Measurements from ENCODE around the gene ARMC6.

DNA sequence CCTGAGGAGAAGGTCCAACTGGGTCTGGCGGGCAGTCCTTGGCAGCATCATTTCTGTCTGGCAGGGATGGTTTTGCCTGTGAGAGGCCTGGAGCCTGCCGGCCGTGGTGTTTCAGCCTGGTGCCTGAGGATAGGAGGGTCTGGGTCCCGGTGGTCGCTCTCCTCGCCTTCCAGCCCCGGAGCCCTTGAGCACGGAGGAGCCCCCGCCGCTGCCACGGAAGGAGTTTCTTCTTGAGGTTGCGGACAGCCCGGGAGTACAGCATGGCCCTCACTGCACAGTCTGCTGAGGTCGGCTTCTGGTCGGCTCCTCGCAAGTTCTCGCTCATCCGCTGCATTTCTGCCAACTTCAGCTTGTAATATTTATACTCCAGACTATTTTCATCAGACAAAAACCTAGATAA is 23.5 kb upstream of the ARMC6 start:
- no peak for TF ChIP-seq CC2D1A (CRISPR knock-in tag; IDR thresholded peaks at IDR 0.05)
- no peak for TF ChIP-seq PTBP1 (IDR thresholded peaks at IDR 0.05; ENCODE audit: low read depth, low read length, poor library complexity, severe bottlenecking)
- TF ChIP-seq, protein P1, sequence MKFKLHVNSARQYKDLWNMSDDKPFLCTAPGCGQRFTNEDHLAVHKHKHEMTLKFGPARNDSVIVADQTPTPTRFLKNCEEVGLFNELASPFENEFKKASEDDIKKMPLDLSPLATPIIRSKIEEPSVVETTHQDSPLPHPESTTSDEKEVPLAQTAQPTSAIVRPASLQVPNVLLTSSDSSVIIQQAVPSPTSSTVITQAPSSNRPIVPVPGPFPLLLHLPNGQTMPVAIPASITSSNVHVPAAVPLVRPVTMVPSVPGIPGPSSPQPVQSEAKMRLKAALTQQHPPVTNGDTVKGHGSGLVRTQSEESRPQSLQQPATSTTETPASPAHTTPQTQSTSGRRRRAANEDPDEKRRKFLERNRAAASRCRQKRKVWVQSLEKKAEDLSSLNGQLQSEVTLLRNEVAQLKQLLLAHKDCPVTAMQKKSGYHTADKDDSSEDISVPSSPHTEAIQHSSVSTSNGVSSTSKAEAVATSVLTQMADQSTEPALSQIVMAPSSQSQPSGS (CRISPR knock-in tag; IDR thresholded peaks at IDR 0.05) = no peak
- TF ChIP-seq ZFYVE20 (CRISPR knock-in tag; IDR thresholded peaks at IDR 0.05; ENCODE audit: borderline replicate concordance, low read depth) = no peak
- no peak for TF ChIP-seq GATAD2A (CRISPR knock-in tag; IDR thresholded peaks at IDR 0.05)
- TF ChIP-seq, protein P2, sequence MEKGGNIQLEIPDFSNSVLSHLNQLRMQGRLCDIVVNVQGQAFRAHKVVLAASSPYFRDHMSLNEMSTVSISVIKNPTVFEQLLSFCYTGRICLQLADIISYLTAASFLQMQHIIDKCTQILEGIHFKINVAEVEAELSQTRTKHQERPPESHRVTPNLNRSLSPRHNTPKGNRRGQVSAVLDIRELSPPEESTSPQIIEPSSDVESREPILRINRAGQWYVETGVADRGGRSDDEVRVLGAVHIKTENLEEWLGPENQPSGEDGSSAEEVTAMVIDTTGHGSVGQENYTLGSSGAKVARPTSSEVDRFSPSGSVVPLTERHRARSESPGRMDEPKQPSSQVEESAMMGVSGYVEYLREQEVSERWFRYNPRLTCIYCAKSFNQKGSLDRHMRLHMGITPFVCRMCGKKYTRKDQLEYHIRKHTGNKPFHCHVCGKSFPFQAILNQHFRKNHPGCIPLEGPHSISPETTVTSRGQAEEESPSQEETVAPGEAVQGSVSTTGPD (CRISPR knock-in tag; IDR thresholded peaks at IDR 0.05) = no peak
- TF ChIP-seq BRCA1 (CRISPR knock-in tag; IDR thresholded peaks at IDR 0.05) = no peak
- no peak for TF ChIP-seq MTF1 (CRISPR knock-in tag; IDR thresholded peaks at IDR 0.05)
- TF ChIP-seq, protein P3, sequence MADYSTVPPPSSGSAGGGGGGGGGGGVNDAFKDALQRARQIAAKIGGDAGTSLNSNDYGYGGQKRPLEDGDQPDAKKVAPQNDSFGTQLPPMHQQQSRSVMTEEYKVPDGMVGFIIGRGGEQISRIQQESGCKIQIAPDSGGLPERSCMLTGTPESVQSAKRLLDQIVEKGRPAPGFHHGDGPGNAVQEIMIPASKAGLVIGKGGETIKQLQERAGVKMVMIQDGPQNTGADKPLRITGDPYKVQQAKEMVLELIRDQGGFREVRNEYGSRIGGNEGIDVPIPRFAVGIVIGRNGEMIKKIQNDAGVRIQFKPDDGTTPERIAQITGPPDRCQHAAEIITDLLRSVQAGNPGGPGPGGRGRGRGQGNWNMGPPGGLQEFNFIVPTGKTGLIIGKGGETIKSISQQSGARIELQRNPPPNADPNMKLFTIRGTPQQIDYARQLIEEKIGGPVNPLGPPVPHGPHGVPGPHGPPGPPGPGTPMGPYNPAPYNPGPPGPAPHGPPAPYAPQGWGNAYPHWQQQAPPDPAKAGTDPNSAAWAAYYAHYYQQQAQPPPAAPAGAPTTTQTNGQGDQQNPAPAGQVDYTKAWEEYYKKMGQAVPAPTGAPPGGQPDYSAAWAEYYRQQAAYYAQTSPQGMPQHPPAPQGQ (CRISPR knock-in tag; IDR thresholded peaks at IDR 0.05; ENCODE audit: borderline replicate concordance) = no peak
- no peak for TF ChIP-seq EZH2 (conservative IDR thresholded peaks at IDR 0.05; ENCODE audit: low read depth, low read length)
- no peak for TF ChIP-seq POLR2AphosphoS5 (IDR thresholded peaks at IDR 0.05; ENCODE audit: low read depth, low read length)
- TF ChIP-seq ZNF75D (CRISPR knock-in tag; IDR thresholded peaks at IDR 0.05; ENCODE audit: borderline replicate concordance) = no peak
- TF ChIP-seq, protein P4, sequence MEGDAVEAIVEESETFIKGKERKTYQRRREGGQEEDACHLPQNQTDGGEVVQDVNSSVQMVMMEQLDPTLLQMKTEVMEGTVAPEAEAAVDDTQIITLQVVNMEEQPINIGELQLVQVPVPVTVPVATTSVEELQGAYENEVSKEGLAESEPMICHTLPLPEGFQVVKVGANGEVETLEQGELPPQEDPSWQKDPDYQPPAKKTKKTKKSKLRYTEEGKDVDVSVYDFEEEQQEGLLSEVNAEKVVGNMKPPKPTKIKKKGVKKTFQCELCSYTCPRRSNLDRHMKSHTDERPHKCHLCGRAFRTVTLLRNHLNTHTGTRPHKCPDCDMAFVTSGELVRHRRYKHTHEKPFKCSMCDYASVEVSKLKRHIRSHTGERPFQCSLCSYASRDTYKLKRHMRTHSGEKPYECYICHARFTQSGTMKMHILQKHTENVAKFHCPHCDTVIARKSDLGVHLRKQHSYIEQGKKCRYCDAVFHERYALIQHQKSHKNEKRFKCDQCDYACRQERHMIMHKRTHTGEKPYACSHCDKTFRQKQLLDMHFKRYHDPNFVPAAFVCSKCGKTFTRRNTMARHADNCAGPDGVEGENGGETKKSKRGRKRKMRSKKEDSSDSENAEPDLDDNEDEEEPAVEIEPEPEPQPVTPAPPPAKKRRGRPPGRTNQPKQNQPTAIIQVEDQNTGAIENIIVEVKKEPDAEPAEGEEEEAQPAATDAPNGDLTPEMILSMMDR (CRISPR knock-in tag; IDR thresholded peaks at IDR 0.05) = no peak

All from HepG2 (cell line).